ENCODE measurements around the gene WDR88.
A peak's percentile ranks its signal among the peaks of the same experiment; 100 is the strongest.
"Not testable (repeated sequence)": the region's sequence is repeated elsewhere in the genome, so short reads cannot be mapped to it uniquely, and the experiment has no call there.

WDR88 gene

GRCh38 chr19:33132021-33132420, at the start of gene WDR88:
Gene WDR88, plus strand, starts transcription at chr19:33132114. Its CDS starts 56 bp downstream, at chr19:33132170.
- no peak for DNase-seq

GRCh38 chr19:33085570-33086128, 46.3 kb upstream of the WDR88 start:
- DNase-seq: no peak

- DNase-seq: no peak
Measured at GRCh38 chr19:33086955-33087354, 45.0 kb upstream of the WDR88 start.

GRCh38 chr19:33089010-33089409, 42.9 kb upstream of the WDR88 start:
- DNase-seq: no peak

GRCh38 chr19:33090179-33090578, 41.7 kb upstream of the WDR88 start:
- no peak for DNase-seq

GRCh38 chr19:33093420-33094210, 38.3 kb upstream of the WDR88 start:
- DNase-seq: no peak

- no peak for DNase-seq
Measured at GRCh38 chr19:33094436-33095067, 37.4 kb upstream of the WDR88 start.

GRCh38 chr19:33096005-33096404, 35.9 kb upstream of the WDR88 start:
- no peak for DNase-seq

GRCh38 chr19:33098055-33098534, 33.8 kb upstream of the WDR88 start:
- DNase-seq: no peak

- no peak for DNase-seq
Measured at GRCh38 chr19:33100894-33101644, 30.8 kb upstream of the WDR88 start.

GRCh38 chr19:33102893-33103292, 29.0 kb upstream of the WDR88 start:
- no peak for DNase-seq

GRCh38 chr19:33108161-33108560, 23.8 kb upstream of the WDR88 start:
- DNase-seq: no peak

GRCh38 chr19:33110137-33110910, 21.6 kb upstream of the WDR88 start:
- DNase-seq: no peak

- DNase-seq: no peak
Measured at GRCh38 chr19:33111587-33111986, 20.3 kb upstream of the WDR88 start.

GRCh38 chr19:33114312-33114711, 17.6 kb upstream of the WDR88 start:
- DNase-seq: no peak

GRCh38 chr19:33117501-33117900, 14.4 kb upstream of the WDR88 start:
- no peak for DNase-seq

GRCh38 chr19:33118643-33119042, 13.3 kb upstream of the WDR88 start:
- DNase-seq: no peak

- peak; percentile 12 for DNase-seq
Measured at GRCh38 chr19:33124207-33125098, 7.5 kb upstream of the WDR88 start.

- peak; percentile 79 for DNase-seq
Measured at GRCh38 chr19:33125929-33126388, 6.0 kb upstream of the WDR88 start.

- not testable (repeated sequence) for DNase-seq
Measured at GRCh38 chr19:33126712-33127111, 5.2 kb upstream of the WDR88 start.

GRCh38 chr19:33129901-33130300, 2.0 kb upstream of the WDR88 start:
- no peak for DNase-seq

Measured in eye (tissue), 1 donor.